GM12874 (cell line): ENCODE data around the gene NPIPB6.

Experiments used
- TF ChIP-seq, protein P1 (sequence below): IDR thresholded peaks from 2 replicates; pipeline ENCODE4 v1.5.1; 2011; ENCODE audit warnings: low read depth, mild to moderate bottlenecking, control low read depth, low read length, moderate library complexity; ENCODE audit not compliant: insufficient read depth

Gene NPIPB6

DNA sequence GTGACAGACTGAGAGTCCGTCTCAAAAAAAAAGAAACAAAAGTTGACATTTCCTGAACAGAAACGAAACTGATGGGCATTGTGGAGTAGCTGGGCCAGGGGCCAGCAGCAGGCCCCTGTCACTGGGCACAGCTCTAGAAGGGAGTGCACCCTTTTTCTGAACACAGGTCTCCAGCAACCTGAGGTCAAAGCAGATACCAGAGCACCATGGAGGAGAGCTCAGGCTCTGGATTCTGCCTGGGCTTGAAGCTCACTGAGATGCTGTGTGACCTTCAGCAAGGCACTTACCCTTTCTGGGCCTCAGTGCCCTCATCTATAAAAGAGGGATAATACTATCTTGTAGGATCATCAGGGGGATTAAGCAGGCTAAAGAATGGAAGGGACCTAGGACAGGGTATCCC lies 66.0 kb downstream of the NPIPB6 start:
- TF ChIP-seq, protein P1, sequence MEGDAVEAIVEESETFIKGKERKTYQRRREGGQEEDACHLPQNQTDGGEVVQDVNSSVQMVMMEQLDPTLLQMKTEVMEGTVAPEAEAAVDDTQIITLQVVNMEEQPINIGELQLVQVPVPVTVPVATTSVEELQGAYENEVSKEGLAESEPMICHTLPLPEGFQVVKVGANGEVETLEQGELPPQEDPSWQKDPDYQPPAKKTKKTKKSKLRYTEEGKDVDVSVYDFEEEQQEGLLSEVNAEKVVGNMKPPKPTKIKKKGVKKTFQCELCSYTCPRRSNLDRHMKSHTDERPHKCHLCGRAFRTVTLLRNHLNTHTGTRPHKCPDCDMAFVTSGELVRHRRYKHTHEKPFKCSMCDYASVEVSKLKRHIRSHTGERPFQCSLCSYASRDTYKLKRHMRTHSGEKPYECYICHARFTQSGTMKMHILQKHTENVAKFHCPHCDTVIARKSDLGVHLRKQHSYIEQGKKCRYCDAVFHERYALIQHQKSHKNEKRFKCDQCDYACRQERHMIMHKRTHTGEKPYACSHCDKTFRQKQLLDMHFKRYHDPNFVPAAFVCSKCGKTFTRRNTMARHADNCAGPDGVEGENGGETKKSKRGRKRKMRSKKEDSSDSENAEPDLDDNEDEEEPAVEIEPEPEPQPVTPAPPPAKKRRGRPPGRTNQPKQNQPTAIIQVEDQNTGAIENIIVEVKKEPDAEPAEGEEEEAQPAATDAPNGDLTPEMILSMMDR: no peak

DNA sequence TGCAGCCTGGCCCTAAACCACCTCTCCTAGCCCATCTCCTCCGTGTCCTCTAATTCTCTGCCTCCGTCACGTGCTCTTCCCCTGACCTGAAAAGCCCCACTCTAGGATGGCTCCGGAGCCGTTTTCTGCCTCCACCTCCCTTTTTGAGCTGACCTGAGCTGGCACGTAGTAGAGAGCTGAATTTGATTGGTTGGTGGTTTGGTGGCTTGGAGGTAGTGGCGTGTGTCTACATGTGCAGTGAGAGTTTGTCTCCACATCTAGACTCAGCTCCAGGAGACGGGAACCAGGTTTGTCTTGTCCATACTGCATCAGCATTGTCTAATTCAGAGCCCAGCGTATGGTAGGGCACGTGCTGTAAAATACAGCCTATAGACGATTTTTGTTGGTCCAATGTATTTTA lies 68.0 kb downstream of the NPIPB6 start:
- TF ChIP-seq, protein P1: no peak

DNA sequence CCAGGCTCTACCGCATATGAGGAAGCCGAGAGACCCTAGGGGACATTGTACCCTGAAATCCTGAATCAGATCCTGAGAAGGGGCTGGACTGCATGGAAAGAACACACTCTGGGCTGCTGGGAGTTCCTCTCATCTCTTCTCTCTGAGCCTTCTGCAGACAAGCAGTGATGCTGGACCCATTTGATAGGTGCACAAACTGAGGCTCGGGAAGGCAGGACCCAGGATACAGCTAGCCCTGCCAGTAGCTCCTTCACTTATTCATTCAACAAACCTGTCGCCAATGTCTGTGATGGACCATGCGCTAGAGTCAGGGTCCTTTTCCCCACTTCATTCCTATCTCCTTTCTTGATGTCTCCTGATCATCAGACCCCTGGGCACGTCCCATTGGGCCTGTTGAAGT lies 69.1 kb downstream of the NPIPB6 start:
- TF ChIP-seq, protein P1: no peak

DNA sequence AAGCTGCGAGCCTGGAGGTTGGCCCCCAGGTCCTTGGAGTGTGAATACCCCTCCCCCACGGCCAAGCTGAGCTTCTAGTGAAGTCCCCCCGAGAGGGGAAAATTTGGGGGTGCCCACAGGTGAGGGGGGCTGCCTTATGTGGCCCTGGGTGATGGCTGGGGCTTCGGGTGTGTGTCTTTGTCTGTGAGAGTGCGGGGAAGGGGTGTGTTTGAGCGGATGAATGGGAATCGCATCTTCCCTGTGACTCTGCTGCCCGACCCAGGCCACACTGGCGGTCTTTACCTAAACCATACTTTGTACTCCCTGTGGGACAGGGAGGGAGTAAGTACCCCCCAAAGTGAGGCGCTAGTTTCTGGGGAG lies 69.7 kb downstream of the NPIPB6 start:
- TF ChIP-seq, protein P1: no peak

DNA sequence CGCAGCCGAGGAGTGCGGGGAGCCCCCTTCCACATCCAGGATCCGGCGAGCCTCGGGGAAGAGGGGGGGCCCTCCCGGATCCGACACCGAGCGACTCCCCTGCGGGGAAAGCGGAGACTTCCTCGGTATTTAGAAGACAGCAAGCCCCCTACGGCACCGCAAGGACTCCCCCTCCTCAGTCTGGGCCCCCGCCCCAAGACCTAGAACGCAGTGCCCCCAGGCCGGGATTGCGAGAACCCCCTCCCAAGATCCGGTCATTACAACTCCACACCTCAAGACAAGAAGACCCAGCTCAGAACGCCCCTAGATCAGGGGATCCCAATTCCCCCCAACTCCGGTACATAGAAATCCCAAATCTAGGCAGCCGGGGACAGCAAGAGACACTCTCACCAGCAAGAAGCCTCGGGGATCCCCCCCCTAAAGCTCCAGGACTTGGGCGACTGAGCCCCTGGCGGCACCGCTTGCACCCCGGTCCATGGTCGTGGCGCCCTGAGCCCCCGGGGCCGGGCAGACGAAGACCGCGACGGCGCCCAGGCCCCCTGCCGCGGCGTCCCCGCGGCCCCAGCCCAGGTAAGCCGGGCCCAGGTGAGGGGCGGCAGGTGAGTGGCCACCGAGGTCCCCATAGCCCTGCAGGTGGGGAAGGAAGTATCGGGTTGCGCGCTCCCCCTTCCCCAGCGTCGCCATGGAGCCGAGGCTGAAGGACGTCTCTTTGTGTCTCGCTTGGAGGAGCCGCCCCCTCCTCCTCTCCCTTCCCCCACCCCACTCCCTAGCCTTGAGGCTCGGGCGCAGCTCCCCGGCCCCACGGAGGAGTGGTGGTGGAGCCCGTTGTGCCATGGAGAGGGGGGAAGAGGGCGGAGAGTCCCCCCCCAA lies 70.3 kb downstream of the NPIPB6 start:
- TF ChIP-seq, protein P1: no peak
